HG02943 (cell line): ENCODE results near the gene ZNF316.
"Not testable (repeated sequence)": the region's sequence is repeated elsewhere in the genome, so short reads cannot be mapped to it uniquely, and the experiment has no call there.

Experiments used
- ATAC-seq: cut with Tn5 transposase; IDR thresholded peaks from one replicate; pipeline ENCODE4 v1.9.1; 2021; ENCODE audit warnings: mild to moderate bottlenecking, low read depth, moderate library complexity; ENCODE audit not compliant: unreplicated experiment

The ZNF316 gene

DNA sequence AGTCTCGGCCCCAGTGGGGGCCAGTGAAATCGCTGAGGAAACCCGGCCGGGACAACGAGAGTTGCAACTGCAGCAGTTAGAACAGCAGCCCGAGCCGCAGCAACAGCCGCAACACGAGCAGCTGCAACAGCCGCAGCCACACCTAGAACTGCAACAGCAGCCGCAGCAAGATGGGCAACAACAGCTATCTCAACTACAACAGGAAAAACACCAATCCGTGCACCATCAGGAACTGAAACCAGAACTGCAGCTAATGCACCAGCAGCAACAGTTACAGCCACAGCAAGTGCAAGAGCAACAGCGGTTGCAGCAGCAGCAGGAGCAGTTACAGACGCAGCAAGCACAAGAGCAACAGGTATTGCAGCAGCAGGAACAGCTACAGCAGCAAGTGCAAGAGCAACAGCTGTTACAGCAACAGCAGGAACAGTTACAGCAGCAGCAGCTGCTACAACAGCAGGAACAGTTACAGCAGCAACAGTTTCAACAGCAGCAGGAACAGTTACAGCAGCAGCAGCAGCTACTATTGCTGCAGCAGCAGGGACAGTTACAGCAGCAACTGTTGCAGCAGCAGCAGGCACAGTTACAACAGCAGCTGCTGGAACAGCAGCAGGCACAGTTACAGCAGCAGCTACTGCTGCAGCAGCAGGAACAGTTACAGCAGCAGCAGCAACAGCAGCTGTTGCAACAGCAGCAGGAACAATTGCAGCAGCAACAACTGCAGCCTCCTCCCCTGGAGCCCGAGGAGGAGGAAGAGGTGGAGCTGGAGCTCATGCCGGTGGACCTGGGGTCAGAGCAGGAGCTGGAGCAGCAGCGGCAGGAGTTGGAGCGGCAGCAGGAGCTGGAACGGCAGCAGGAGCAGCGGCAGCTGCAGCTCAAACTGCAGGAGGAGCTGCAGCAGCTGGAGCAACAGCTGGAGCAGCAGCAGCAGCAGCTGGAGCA, 15.7 kb upstream of the ZNF316 start:
- no peak for ATAC-seq

DNA sequence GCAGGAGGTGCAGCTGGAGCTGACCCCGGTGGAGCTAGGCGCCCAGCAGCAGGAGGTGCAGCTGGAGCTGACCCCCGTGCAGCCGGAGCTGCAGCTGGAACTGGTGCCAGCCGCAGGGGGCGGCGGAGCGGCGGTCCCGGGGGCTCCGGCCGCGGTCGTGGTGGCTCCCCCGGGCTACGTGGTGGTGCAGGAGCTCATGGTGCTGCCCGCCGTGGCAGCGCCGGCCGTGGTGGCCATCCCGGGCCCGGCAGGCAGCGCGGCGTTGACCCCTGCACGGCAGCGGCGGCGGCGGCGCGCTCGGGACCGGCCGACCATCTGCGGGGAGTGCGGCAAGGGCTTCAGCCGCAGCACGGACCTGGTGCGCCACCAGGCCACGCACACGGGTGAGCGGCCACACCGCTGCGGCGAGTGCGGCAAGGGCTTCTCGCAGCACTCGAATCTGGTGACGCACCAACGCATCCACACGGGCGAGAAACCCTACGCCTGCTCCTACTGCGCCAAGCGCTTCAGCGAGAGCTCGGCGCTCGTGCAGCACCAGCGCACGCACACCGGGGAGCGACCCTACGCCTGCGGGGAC, 14.9 kb upstream of the ZNF316 start:
- ATAC-seq, result no peak

DNA sequence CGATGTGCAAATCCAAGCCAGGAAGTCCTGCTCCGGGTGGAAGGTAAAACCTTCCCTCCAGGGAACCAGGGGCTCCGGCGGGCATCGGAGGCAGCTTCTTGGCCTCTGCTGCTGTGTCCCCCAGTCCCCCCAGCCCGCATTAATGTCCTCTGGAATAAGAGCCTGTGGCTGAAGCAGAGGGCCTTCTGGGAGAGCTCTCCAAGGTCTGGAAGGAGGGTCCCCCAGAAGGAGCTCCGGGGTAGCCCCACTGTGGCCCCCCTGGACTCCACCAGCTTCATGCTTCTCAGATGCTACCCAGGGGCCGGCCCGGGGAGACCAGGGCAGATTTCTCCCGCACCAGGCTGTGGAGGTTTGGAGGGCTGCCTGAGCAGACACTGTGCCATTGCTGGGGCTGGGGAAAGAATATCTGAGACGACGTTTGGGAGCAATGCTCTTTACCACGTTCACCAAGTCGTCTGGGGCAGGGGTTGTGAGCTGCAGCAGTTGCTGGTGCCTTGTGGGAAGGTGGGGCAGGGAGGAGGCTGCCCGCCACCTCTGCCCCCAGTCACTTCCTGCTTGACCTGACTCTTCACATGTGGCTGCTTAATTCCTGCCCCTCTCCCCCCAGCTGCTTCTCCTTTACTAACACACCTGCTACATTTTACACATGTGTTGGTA, 13.4 kb upstream of the ZNF316 start:
- no peak for ATAC-seq

DNA sequence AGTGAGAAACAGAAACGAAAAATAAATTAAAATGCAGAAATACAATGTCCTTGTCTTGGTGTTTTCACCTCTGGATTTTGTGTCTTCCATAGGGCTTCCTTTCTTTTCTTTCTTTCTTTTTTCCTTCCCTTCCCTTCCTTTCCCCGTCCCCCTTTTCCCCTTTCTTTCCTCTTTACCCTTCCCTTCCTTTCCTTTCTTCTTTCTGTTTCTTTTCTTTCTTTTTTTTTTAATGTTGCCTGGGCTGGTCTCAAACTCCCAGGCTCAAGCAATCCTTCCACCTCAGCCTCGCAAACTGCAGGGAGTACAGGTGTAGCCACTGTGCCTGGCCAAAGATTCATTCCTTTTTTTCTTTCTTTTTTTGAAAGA, 12.9 kb upstream of the ZNF316 start:
- no peak for ATAC-seq

DNA sequence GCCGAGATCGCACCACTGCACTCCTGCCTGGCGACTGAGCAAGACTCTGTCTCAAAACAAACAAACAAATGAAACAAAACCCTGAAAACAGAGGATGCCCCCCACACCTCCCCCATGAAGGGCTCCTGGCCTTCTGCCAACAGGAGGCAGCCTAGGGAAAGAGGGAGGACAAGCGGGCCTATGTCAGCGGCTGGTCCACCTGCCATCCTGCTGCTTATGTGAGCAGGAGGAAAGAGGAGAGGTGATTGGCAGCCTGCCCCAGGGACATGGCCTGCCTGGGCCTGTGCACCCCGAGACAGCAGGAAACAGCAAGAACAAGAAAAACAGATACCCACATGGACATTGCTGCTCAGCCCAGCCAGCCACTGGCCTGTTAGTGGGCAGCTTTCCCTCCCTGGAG, 9.1 kb upstream of the ZNF316 start:
- no peak for ATAC-seq

DNA sequence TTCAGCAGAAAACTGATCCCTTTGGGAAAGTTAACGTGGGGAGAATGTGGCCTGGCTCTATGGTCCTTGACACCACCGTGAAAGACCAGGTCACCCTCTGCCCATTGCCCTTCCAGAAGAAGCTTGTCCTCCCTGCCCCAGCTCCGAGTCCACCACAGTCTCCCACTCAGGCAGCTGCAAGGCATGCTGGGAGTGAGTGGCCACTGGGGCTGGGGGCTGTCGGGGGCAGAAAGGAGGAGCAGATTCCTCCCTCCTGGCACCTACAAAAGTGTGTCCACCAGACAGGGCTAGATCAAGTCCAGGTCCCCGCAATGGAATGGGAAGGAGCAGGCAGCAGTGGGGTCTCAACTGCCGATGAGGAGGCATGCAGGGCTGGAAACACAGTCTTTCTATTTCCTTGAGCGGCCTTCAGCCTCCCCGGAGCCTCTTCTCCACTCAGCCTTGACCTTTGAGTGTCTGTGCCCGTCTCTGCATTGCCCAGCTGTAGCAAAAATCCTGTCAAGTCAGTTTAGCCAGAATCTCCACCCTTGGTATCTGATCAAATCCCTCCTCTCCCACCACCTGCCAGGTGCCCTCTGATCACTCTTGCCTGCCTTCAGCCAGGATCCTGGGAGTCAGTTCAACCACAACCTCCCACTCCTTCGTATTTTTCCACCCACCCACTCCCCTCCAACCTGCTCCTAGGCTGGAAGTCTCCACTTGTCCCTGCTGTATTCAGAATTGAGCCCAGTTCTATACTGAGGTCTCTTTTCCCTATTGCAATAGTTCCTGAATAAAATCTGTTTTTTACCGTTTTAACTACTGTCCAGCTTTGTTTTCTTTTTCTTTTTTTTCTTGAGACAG, 6.9 kb upstream of the ZNF316 start:
- ATAC-seq, result no peak

DNA sequence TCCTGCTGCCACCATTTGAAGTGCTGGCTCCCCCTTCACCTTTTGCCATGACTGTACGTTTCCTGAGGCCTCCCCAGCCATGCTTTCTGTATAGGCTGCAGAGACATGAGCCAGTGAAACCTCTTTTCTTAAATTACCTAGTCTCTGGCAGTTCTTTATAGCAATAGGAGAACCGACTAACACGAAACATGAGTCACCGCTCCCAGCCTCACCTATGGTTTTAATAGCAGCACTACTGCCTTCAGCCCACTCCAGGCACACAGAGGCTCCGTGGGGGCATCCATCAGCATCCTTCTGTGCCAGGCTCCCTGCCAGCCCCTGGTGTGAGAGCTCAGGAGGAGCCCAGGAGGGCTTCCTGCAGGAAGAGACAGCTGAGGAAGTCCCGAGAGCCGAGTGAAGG, 5.5 kb upstream of the ZNF316 start:
- ATAC-seq, result no peak

DNA sequence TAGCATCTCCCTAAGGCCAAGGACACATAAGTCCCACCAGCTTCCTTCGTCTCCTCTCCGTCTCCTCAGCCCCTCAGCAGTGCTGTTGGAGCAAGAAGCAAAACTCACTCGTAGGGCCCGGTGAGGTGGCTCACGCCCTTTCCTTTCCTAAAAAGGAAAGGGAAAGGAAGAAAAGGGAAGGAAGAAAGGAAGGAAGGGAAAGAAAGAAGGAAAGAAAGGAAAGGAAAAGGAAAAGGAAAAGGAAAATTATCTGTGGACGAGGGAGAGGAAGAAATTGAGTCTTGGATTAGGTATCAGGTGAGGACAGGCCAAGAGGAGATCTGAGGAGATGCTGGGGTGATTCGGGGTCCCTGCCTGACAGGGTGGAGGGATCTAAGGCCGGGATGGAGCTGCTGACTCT, 3.1 kb upstream of the ZNF316 start:
- ATAC-seq, result no peak

DNA sequence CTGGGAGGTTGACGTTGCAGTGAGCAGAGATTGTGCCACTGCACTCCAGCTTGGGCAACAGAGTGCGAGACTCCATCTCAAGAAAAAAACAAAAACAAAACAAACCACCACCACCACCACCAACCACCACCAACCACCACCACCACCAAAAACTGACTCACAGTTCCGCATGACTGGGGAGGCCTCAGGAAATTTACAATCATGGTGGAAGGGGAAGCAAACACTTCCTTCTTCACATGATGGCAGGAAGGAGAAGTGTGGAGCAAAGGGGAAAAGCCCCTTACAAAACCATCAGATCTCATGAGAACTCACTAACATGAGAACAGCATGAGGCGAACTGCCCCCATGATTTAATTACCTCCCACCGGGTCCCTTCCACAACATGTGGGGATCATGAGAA, 2.1 kb upstream of the ZNF316 start:
- not testable (repeated sequence) for ATAC-seq

DNA sequence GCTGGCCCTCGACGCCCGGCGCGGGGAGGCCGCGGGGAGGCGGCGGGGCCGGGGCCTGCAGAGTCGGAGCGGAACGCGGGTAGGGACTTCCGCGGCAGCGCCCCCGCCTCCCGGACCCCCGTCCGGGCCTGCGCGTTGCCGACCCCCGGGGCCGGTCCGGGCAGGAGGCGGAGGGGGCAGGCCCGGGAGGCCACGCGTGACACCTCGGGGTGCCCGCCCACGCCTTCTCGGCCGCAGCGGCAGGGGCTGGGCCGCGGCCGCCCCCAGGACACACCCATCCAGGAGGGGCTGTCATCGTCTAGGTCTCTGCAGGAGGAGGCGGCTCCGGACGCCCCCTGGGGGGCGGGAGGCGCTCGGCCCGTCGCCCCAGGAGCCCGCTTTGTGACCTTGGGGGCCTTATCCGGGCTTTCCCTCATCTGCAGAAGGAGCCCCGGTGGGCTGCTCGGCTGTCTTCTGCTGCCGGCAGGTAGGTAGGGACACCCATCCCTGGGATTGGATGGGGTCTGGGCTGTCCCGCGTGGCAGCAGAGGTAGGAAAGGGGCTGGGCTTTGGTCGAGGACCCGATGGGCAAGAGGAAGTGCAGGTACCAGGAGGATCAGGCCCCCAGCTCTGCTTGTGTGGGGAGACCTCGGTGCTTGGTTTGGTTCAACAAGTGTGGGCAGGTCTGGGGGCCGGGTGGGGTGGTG, 569 bp downstream of the ZNF316 start:
- peak; percentile 73 for ATAC-seq

DNA sequence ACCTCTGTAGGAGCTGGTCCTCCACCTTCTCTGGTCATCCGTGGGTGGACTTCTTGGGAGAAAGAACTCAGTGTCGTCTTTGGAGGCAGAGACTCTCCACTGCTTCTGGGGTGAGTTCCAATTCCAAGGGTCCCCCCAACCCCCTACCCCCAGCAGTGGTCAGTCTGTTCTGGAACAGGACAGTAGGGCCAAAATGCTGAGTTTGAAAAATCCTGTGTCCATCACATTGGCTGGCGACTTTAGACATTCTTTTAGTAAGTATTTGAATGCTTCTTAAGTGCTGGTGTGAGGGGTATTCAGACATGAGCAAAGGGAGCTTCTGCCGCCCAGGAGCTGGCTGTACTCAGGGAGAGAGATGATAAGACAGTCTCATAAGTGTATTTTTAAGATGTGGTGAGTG, 1.9 kb downstream of the ZNF316 start:
- no peak for ATAC-seq

DNA sequence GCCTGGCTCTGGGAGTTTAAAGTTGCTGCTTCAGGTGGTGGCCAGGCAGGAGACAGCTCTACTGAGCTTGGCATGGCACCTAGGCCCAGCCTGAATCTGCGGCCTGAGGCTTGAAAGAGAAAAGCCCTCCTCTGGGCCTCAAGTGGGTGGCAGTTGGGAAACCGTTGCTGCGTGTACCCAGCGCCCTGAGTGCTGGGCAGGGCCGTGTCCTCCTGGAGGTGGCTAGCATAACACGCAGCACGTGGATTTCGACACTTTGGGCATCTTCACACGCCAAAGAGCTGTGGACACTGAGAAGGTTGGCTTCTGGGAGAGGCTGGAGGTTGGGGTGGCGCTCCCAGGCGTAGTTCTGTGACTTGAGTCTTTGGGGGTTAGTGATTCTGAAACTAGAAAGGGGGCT, 2.5 kb downstream of the ZNF316 start:
- no peak for ATAC-seq

DNA sequence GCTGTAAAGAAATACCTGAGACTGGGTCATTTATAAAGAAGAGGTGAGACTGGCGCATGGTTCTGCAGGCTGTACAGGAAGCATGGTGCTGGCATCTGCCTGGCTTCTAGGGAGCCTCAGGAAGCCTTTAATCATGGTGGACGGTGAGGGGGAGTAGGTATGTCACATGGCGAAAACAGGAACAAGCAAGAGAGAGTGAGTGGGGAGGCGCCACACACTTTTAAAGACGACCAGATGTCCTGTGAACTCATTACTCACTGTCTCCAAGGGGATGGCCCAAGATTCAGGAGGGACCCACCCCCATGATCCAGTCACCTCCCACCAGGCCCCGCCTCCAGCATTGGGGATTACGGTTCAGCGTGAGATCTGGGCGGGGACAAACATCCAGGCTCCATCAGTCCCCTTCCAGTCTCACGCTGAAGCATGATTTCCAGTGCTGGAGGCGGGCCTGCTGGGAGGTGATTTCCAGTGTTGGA, 3.2 kb downstream of the ZNF316 start:
- ATAC-seq, result no peak

DNA sequence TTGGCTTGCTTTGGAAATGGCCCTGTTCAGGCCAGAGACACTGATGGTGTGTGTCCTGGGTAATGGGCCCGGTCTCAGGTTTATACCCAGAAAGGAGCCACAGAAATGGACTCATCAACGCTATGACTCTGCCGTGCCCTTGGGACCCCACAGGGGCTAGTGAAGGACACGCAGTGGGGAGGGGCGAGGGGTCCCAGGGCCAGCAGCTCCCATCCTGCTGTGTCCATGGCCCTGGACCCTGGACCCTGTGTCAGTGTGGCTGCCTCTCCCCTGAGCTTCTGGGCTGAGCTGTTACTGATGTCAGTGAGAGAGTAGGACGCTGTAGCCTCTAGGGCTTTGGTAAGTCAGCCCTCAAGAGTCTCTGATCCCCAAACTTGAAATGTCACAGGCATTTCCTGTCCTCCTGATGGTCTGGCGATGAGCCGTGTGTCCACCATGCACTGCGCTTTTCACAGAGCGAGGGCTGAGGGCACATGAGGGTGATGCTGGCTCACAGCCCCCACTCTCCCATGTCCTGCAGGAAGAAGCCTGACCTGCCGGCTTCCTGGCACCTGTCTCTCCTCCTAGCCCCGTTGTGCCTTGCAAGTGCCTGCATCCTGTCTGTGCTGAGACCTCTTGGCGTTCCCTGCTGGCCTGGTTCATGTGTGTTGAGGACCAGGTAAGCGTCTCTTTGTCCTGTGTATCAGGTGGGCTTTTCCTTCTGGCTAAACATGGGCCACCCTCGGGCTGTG, 4.4 kb downstream of the ZNF316 start:
- no peak for ATAC-seq

DNA sequence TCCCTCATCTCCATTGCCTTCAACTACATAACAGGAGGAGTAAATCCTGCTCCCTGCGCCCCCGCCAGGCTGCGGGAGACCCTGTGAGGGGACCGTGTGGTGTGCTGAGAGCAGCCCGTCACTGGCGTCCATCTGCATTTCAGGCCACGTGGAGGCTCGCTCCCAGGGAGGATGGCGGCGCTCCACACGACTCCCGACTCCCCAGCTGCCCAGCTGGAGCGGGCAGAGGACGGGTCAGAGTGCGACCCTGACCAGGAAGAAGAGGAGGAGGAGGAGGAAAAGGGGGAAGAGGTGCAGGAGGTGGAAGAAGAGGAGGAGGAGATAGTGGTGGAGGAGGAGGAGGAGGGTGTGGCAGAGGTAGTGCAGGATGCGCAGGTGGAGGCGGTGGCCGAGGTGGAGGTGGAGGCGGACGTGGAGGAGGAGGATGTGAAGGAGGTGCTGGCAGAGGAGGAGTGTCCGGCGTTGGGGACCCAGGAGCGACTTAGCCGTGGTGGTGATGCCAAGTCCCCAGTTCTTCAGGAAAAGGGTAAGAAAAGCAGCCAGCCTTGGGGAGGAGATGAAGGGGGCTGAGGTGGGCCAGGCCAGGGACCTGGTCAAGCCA, 5.2 kb downstream of the ZNF316 start:
- ATAC-seq, result no peak

DNA sequence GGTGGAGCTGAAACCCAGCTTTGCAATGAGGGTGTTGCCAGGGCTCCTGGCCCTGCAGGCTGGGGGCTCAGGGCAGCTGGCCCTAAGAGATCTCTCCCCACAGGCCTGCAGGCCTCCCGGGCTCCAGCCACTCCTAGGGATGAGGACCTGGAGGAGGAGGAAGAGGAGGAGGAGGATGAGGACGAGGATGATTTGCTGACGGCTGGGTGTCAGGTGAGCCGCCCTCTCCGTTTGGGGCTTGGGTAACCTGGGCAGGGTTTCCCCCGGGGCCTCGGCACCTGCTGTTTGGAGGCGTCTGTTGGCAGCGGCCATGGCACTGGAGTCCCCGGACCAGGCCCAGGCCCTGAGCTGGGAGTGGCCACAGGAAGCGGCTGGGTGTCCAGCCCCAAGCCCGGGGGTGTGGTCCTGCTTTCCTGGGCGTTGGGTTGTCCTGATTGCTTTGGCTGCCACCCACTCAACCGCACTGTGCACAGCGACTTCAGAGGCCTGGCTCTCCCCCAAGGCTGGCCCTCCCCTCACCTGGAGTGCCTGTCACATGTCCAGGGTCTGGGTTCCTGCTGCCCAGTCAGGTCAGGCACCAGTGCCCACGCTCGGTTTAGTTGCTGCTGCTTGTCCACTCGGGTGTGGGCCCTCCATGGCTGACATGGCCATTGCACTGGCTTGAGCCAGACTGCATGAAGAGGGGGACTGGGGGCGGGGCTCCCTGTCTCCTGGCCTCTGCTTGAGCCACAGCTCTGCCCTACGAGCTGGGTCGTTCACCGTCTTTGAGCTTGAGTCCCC, 5.9 kb downstream of the ZNF316 start:
- ATAC-seq, result no peak

DNA sequence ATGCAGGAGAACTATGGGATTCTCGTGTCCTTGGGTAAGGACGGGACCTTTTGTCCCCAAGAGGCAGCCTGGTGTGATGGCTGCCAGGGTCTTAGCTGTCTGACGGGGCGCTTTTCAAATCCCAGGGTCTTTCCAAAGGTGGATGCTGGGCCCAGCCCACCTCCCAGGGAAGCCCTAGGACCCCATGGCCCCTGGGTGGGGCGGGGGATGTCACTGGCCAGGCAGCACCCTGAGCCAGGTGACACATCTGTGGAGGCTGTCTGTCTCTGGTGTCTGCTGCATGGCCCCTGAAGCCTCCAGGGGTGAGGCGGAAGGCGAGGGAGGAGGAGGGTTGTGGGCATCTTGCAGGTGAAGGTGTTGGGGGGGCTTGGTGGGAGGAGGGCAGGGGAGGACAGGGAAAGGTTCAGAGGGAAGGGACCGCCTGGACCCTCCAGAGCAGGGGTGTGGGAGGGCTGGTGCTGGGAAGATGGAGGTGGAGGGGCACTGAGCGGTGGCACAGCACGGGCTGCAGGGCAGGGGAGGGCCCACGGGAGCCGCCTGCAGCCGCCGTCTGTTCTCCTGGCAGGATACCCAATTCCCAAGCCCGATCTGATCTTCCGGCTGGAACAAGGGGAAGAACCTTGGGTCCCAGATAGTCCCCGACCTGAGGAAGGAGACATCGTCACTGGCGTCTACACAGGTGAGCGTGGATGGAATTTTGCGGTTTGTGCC, 7.0 kb downstream of the ZNF316 start:
- ATAC-seq, result no peak

DNA sequence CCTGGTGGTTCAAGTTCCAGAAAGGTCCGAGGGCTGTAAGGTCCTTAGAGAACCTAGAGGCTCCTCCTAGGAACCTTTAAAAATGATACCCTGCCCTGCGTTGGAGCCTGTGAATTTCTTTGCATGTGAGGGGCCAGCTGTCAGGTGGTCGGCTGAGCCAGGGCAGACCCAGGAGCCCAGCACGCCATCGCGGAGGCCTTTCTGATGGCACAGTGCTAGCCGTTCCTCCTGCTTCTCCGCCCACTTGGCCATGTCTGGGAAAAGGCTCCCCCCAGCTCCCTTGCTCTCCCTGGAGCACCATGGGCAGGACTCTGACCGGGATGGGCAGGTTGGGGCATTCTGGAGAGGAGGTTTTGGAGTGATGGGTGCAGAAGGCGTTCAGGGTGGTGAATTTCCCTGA, 7.6 kb downstream of the ZNF316 start:
- ATAC-seq, result no peak
